ENCODE measurements around the gene NRCAM.

NRCAM gene

GRCh38 chr7:108171164-108171563 lies 285.1 kb downstream of the NRCAM start:
- no peak for ATAC-seq
- TF ChIP-seq ISL1 (CRISPR knock-in tag; IDR thresholded peaks at IDR 0.05) = no peak
- no peak for TF ChIP-seq ZNF565 (CRISPR knock-in tag; conservative IDR thresholded peaks at IDR 0.05; ENCODE audit: low read depth)
- TF ChIP-seq ESRRG (CRISPR knock-in tag; IDR thresholded peaks at IDR 0.05) = no peak
- TF ChIP-seq GLIS3 (CRISPR knock-in tag; IDR thresholded peaks at IDR 0.05) = no peak
- no peak for TF ChIP-seq ARNTL (CRISPR knock-in tag; IDR thresholded peaks at IDR 0.05; ENCODE audit: borderline replicate concordance, low read depth)
- TF ChIP-seq RARB (CRISPR knock-in tag; IDR thresholded peaks at IDR 0.05) = no peak
- no peak for TF ChIP-seq ZC3H10 (CRISPR knock-in tag; IDR thresholded peaks at IDR 0.05)
- TF ChIP-seq, protein P1, sequence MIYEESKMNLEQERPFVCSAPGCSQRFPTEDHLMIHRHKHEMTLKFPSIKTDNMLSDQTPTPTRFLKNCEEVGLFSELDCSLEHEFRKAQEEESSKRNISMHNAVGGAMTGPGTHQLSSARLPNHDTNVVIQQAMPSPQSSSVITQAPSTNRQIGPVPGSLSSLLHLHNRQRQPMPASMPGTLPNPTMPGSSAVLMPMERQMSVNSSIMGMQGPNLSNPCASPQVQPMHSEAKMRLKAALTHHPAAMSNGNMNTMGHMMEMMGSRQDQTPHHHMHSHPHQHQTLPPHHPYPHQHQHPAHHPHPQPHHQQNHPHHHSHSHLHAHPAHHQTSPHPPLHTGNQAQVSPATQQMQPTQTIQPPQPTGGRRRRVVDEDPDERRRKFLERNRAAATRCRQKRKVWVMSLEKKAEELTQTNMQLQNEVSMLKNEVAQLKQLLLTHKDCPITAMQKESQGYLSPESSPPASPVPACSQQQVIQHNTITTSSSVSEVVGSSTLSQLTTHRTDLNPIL (CRISPR knock-in tag; IDR thresholded peaks at IDR 0.05; ENCODE audit: low read depth) = no peak
- TF ChIP-seq TSHZ2 (CRISPR knock-in tag; IDR thresholded peaks at IDR 0.05) = no peak
- no peak for TF ChIP-seq ZNF70 (CRISPR knock-in tag; IDR thresholded peaks at IDR 0.05)

DNA sequence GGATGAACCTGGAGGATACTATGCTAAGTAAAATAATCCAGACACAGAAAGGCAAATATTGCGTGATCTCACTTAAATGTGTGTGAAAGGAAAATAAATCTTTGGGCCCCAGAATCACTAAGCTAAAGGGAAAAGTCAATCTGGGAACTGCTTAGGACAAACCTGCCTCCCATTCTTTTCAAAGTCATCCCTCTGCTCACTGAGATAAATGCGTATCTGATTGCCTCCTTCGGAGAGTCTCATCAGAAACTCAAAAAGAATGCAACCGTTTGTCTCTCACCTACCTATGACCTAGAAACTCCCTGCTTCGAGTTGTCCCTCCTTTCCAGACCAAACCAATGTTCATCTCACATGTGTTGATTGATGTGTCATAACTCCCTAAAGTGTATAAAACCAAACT lies 286.0 kb downstream of the NRCAM start:
- TF ChIP-seq BACH2 (CRISPR knock-in tag; IDR thresholded peaks at IDR 0.05; ENCODE audit: borderline replicate concordance) (no peak), ZC3H10 (CRISPR knock-in tag; IDR thresholded peaks at IDR 0.05) (no peak), ZNF565 (CRISPR knock-in tag; conservative IDR thresholded peaks at IDR 0.05; ENCODE audit: low read depth) (no peak), POU6F1 (CRISPR knock-in tag; IDR thresholded peaks at IDR 0.05; ENCODE audit: borderline replicate concordance, low read depth) (no peak), ZNF70 (CRISPR knock-in tag; IDR thresholded peaks at IDR 0.05) (no peak), ZFP3 (CRISPR knock-in tag; IDR thresholded peaks at IDR 0.05) (no peak), TSHZ2 (CRISPR knock-in tag; IDR thresholded peaks at IDR 0.05) (no peak), TCF4 (CRISPR knock-in tag; IDR thresholded peaks at IDR 0.05; ENCODE audit: borderline replicate concordance) (no peak)
- TF ChIP-seq, protein P1 (CRISPR knock-in tag; IDR thresholded peaks at IDR 0.05; ENCODE audit: low read depth) = no peak
- ATAC-seq = no peak

- TF ChIP-seq ZNF70 (CRISPR knock-in tag; IDR thresholded peaks at IDR 0.05) (no peak), ISL1 (CRISPR knock-in tag; IDR thresholded peaks at IDR 0.05) (no peak), BACH2 (CRISPR knock-in tag; IDR thresholded peaks at IDR 0.05; ENCODE audit: borderline replicate concordance) (no peak), ZC3H10 (CRISPR knock-in tag; IDR thresholded peaks at IDR 0.05) (no peak), RARB (CRISPR knock-in tag; IDR thresholded peaks at IDR 0.05) (no peak), TOX (CRISPR knock-in tag; IDR thresholded peaks at IDR 0.05; ENCODE audit: borderline replicate concordance) (peak; percentile 7; the same call in 1 of the 2 replicates), ZNF565 (CRISPR knock-in tag; conservative IDR thresholded peaks at IDR 0.05; ENCODE audit: low read depth) (no peak)
- no peak for ATAC-seq
These were observed 288.8 kb downstream of the NRCAM start for GRCh38 chr7:108167460-108167859.

DNA sequence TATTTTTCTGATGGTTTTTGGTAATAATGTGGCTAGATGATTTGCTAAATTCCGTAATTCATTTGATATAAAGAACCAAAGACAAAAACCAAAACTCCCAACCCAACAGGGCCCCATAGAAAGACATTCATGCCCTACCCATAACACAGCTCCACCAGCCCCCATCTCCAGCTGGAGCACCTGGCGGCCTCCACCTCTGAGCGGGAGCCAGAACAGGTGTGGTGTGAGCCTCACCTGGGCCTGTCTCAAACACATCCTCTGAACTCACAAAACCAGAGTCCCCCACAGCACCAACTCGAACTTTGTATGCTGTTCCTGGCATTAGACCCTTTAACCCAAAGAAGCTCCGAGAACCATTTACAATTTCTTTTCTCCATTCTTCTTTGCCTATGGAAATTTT lies 289.5 kb downstream of the NRCAM start:
- no peak for ATAC-seq
- TF ChIP-seq ISL1 (CRISPR knock-in tag; IDR thresholded peaks at IDR 0.05) (no peak), POU6F1 (CRISPR knock-in tag; IDR thresholded peaks at IDR 0.05; ENCODE audit: borderline replicate concordance, low read depth) (no peak), SNAI2 (CRISPR knock-in tag; IDR thresholded peaks at IDR 0.05) (no peak), BACH2 (CRISPR knock-in tag; IDR thresholded peaks at IDR 0.05; ENCODE audit: borderline replicate concordance) (no peak), TOX (CRISPR knock-in tag; IDR thresholded peaks at IDR 0.05; ENCODE audit: borderline replicate concordance) (no peak), CSDC2 (CRISPR knock-in tag; IDR thresholded peaks at IDR 0.05) (no peak)
